GM23338 (cell line): ENCODE measurements around the gene CELF4. TPM values are rescaled to one million over a fixed set of nuclear protein-coding genes. Genes with fewer than 3 reads are reported as not detected.

Experiments
- ATAC-seq: fragments of 200-7000 bp; cut with Tn5 transposase; 3 replicates; pipeline ENCODE4 v1.9.1; 2020
- DNase-seq: peaks from one replicate; pipeline ENCODE4 v3.0.0-alpha.2; 2015; ENCODE audit warnings: low spot score
- H2AFZ ChIP-seq: fragments of 200-600 bp; sonication (generic); 2 replicates; pipeline ENCODE4 v1.8.0; 2016; ENCODE audit warnings: antibody characterized with exemption, mild to moderate bottlenecking, moderate library complexity
- H3F3A ChIP-seq: fragments of 200-600 bp; sonication (generic); replicated peaks from 2 replicates; pipeline ENCODE4 v1.8.0; 2017; ENCODE audit warnings: antibody characterized with exemption, mixed run types, low read depth
- H3K27ac ChIP-seq: fragments of 200-600 bp; sonication (generic); 2 replicates; pipeline ENCODE4 v1.6.1; 2016; ENCODE audit warnings: low read depth
- H3K27me3 ChIP-seq: fragments of 200-600 bp; sonication (generic); 2 replicates; pipeline ENCODE4 v1.8.0; 2016; ENCODE audit warnings: mild to moderate bottlenecking, mixed run types, moderate library complexity; ENCODE audit not compliant: insufficient read depth
- H3K36me3 ChIP-seq: fragments of 200-600 bp; sonication (generic); 2 replicates; pipeline ENCODE4 v1.8.0; 2016; ENCODE audit warnings: mild to moderate bottlenecking; ENCODE audit not compliant: insufficient read depth
- H3K4me1 ChIP-seq: fragments of 200-600 bp; sonication (generic); 2 replicates; pipeline ENCODE4 v1.8.0; 2016; ENCODE audit warnings: mild to moderate bottlenecking, moderate library complexity; ENCODE audit not compliant: insufficient read depth
- H3K4me2 ChIP-seq: fragments of 200-600 bp; sonication (generic); 2 replicates; pipeline ENCODE4 v1.7.1; 2017; ENCODE audit warnings: mixed run types
- H3K4me3 ChIP-seq: fragments of 200-600 bp; sonication (generic); 2 replicates; pipeline ENCODE4 v1.6.1; 2016; ENCODE audit warnings: mixed run types
- H3K79me2 ChIP-seq: fragments of 200-600 bp; sonication (generic); replicated peaks from 2 replicates; pipeline ENCODE4 v1.8.0; 2017; ENCODE audit warnings: mild to moderate bottlenecking; ENCODE audit not compliant: insufficient read depth
- H3K9me2 ChIP-seq: fragments of 200-600 bp; sonication (generic); 2 replicates; pipeline ENCODE4 v1.8.0; 2017; ENCODE audit not compliant: insufficient read depth
- H4K20me1 ChIP-seq: fragments of 200-600 bp; sonication (generic); replicated peaks from 2 replicates; pipeline ENCODE4 v1.8.0; 2017; ENCODE audit warnings: mild to moderate bottlenecking; ENCODE audit not compliant: insufficient read depth
- H3K27ac Mint-ChIP-seq: 2 replicates; pipeline ENCODE4 v1.8.0; 2020; ENCODE audit warnings: inconsistent platforms, mild to moderate bottlenecking, moderate library complexity, mixed read lengths
- H3K27me3 Mint-ChIP-seq: 3 replicates; pipeline ENCODE4 v1.8.0; 2022; ENCODE audit warnings: low read depth, mild to moderate bottlenecking, moderate library complexity, mixed read lengths, inconsistent platforms; ENCODE audit not compliant: insufficient read depth, poor library complexity
- H3K36me3 Mint-ChIP-seq: 3 replicates; pipeline ENCODE4 v1.8.0; 2021; ENCODE audit warnings: low read depth, mild to moderate bottlenecking, inconsistent platforms, moderate library complexity, mixed read lengths
- H3K4me1 Mint-ChIP-seq: 3 replicates; pipeline ENCODE4 v1.8.0; 2020; ENCODE audit warnings: mild to moderate bottlenecking, inconsistent platforms, mixed read lengths
- H3K4me3 Mint-ChIP-seq: 3 replicates; pipeline ENCODE4 v1.8.0; 2021; ENCODE audit warnings: moderate library complexity, mild to moderate bottlenecking, inconsistent platforms, mixed read lengths
- H3K9me3 Mint-ChIP-seq: 3 replicates; pipeline ENCODE4 v1.8.0; 2020; ENCODE audit warnings: moderate library complexity, mild to moderate bottlenecking, inconsistent platforms, mixed read lengths
- CTCF ChIP-seq, 2 experiments: fragments of 200-600 bp in 1 of 2; sonication (generic) in 1 of 2; conservative IDR thresholded peaks; 2 replicates each; pipeline versions ENCODE4 v1.5.1 to v1.6.1; 2016 to 2017; ENCODE audit warnings: antibody characterized with exemption in 2 of 2, low read depth in 2 of 2, mild to moderate bottlenecking in 2 of 2, moderate library complexity in 1 of 2
- EZH2 ChIP-seq: fragments of 200-600 bp; sonication (generic); IDR thresholded peaks from one replicate; pipeline ENCODE4 v1.8.0; 2017; ENCODE audit warnings: antibody characterized with exemption, mild to moderate bottlenecking, low read depth; ENCODE audit not compliant: unreplicated experiment
- EZH2phosphoT487 ChIP-seq: fragments of 200-600 bp; sonication (generic); IDR thresholded peaks from one replicate; pipeline ENCODE4 v1.8.1; 2018; ENCODE audit warnings: antibody characterized with exemption; ENCODE audit not compliant: unreplicated experiment
- JUNB ChIP-seq: IDR thresholded peaks from one replicate; pipeline ENCODE4 v1.6.1; 2016; ENCODE audit warnings: antibody characterized with exemption; ENCODE audit not compliant: unreplicated experiment
- NANOG ChIP-seq: IDR thresholded peaks from 2 replicates; pipeline ENCODE4 v1.6.1; 2016; ENCODE audit warnings: antibody characterized with exemption, borderline replicate concordance
- REST ChIP-seq: IDR thresholded peaks from one replicate; pipeline ENCODE4 v1.6.1; 2018; ENCODE audit warnings: antibody characterized with exemption; ENCODE audit not compliant: unreplicated experiment
- ZNF114 ChIP-seq: fragments of 250-450 bp; sonication (Bioruptor Pico); IDR thresholded peaks from 2 replicates; pipeline ENCODE4 v1.5.0; 2020; ENCODE audit warnings: mild to moderate bottlenecking, moderate library complexity
- ZNF331 ChIP-seq: fragments of 250-450 bp; sonication (Bioruptor Pico); IDR thresholded peaks from 2 replicates; pipeline ENCODE4 v1.5.0; 2020; ENCODE audit warnings: low read depth, mild to moderate bottlenecking, moderate library complexity
- polyA plus RNA-seq: library from polyadenylated mRNA; unstranded; fragments of >200 nt; fragmentation: Nextera tagmentation; extraction: Ambion mirVana; gene quantifications from 2 replicates; pipeline ENCODE4 v1.2.1, GENCODE V29; 2016
- total RNA-seq: library from RNA; depleted of rRNA; stranded (reverse); fragments of >200 nt; shearing (Covaris generic); gene quantifications from 2 replicates; pipeline ENCODE4 v1.2.3, GENCODE V29; 2014

CELF4 gene
- total and polyA plus RNA-seq, 2 experiments from 2014 or later: 2.6 to 6.7 TPM

GRCh38 chr18:37570336-37570930 lies 4.8 kb upstream of the CELF4 start:
- Histone ChIP-seq H4K20me1 (no peaks in the 10 kb centered on the region), H3K4me2 (peak overlapping the region; percentile 55; the same call in 1 of the 2 replicates), H3K79me2 (no peaks in the 10 kb centered on the region), H3K27ac (no peak overlapping the region), H3F3A (no peaks in the 10 kb centered on the region), H3K4me3 (no peak overlapping the region), H3K27me3 (peaks cover 63% of the 10 kb centered on the region), H3K36me3 (no peaks in the 10 kb centered on the region), H3K9me2 (no peaks in the 10 kb centered on the region), H3K4me1 (peaks cover 18% of the 10 kb centered on the region), H2AFZ (peak overlapping the region; percentile 92)
- Mint-ChIP-seq H3K9me3 (no peaks in the 10 kb centered on the region; the same call in 2 of the 3 replicates), H3K27ac (no peak overlapping the region), H3K36me3 (no peaks in the 10 kb centered on the region), H3K4me3 (no peak overlapping the region), H3K27me3 (peaks cover 49% of the 10 kb centered on the region), H3K4me1 (peaks cover 29% of the 10 kb centered on the region)
- no peak for TF ChIP-seq JUNB
- TF ChIP-seq CTCF (conservative IDR thresholded peaks at IDR 0.05; ENCODE audit: low read depth in 2 of 2): peak; percentile 54 to 70
- ATAC-seq (peak; percentile 72), DNase-seq (peak; percentile 63)

GRCh38 chr18:37568671-37569070 lies 3.1 kb upstream of the CELF4 start:
- peaks cover 36% of the 10 kb centered on the region for H3K4me1 Mint-ChIP-seq
- ATAC-seq (no peak), DNase-seq (no peak)
- H3K27me3 Mint-ChIP-seq: peaks cover 61% of the 10 kb centered on the region
- no peaks in the 10 kb centered on the region for H3F3A ChIP-seq
- peaks cover 80% of the 10 kb centered on the region for H3K27me3 ChIP-seq
- no peak overlapping the region for H3K27ac Mint-ChIP-seq
- no peaks in the 10 kb centered on the region; the same call in 2 of the 3 replicates for H3K9me3 Mint-ChIP-seq
- H3K4me1 ChIP-seq: peaks cover 22% of the 10 kb centered on the region
- no peak overlapping the region for H3K4me2 ChIP-seq
- no peak overlapping the region for H2AFZ ChIP-seq
- H3K36me3 Mint-ChIP-seq: no peaks in the 10 kb centered on the region
- no peak overlapping the region for H3K4me3 Mint-ChIP-seq
- H3K27ac ChIP-seq: no peak overlapping the region
- no peaks in the 10 kb centered on the region; the same call in 1 of the 2 replicates for H4K20me1 ChIP-seq
- H3K79me2 ChIP-seq: no peaks in the 10 kb centered on the region
- no peak overlapping the region for H3K4me3 ChIP-seq
- no peaks in the 10 kb centered on the region for H3K9me2 ChIP-seq
- no peaks in the 10 kb centered on the region for H3K36me3 ChIP-seq
- TF ChIP-seq ZNF114 (CRISPR knock-in tag) (no peak), REST (no peak), EZH2phosphoT487 (no peak), CTCF (conservative IDR thresholded peaks at IDR 0.05; ENCODE audit: low read depth in 2 of 2) (no peak), JUNB (no peak), ZNF331 (CRISPR knock-in tag) (no peak), NANOG (no peak), EZH2 (no peak)
